ENCODE data around the gene SCNM1. TPM values are rescaled to one million over a fixed set of nuclear protein-coding genes. Genes with fewer than 3 reads are reported as not detected.

SCNM1 gene
- total RNA-seq, 6 donors from 2014 or later, result 8.9 to 50.3 (median 25.9) TPM

DNA sequence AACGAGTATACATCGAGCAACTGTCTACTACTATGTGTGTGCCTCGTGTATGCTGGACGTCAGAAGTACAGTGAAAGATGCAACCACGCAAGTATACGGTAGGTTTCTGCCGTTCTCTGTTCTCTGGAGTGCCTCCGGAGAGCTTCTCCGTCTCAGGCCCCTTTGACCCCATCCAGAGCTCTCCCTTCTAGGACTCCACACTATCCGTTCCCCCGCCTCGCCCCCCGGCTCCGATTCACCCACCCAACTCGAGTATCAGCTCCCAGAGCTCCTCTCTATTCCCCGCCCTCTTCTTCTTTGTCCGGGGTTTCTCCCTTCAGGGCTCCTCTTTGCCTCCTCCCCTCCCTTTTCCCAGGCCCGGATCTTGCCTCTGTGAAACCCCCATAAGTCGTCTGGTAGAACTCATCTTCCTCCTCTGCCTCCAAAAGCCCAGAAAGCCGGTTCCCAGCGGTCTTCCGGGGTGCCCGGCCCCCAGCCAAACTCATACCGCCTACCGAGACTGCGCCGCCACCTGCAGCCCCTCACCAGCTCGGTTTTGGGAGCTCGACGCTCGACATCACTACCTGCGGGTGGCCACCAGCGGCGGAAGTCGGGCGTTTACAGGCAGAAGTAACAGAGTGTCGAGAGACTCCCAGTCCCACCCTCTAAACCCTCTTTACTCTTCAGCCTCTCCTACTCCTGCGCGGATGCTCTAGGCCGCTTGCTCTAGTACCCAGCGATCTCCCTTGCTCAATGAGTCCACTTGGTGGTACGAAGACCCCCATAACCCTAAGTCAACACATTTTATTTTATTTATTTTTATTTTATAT lies 23.9 kb downstream of the SCNM1 start, which contains the start of gene VPS72:
TSS of gene VPS72 (minus strand) at position 561 of the 809 bp plus-strand sequence. CDS start at position 485, 76 bp downstream.
- WGBS, 2 donors, result 1% methylated on average over 37 to 42 of the region's 42 CpGs
- Histone ChIP-seq H3K4me3 (peak within 1 kb of the TSS; percentile 75 to 88 (median 82)), H3K27ac (peak within 1 kb of the TSS; percentile 69 to 91 (median 86))

DNA sequence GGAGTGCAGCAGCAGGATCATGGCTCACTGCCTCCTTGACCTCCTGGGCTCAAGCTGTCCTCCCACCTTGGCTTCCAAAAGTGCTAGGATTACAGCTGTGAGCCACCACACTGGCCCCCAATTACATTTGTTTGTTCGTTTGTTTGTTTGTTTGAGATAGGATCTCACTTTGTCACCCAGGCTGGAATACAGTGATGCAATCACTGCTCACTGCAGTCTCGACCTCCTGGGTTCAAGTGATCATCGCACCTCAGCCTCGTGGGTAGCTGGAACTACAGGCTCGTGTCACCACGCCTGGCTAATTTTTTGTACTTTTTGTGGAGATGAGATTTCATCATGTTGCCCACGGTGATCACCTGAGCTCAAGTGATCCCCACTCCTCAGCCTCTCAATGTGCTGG lies 26.1 kb downstream of the SCNM1 start:
- H3K27me3 ChIP-seq, result no peaks in the 10 kb centered on the region
- no peak for ATAC-seq (ENCODE audit: low FRiP score in 2 of 2)
- WGBS, 2 donors, result 74 to 78% methylated on average over 7 of the region's 7 CpGs

More for the DNA sequence above, 23.9 kb downstream of the SCNM1 start, which contains the start of gene VPS72:
- Histone ChIP-seq H3K9me3 (no peaks in the 10 kb centered on the region), H3K4me1 (peaks cover 12 to 26% (median 16%) of the 10 kb centered on the region in 4 donors), H3K36me3 (peaks cover 9 to 11% (median 10%) of the 10 kb centered on the region in 4 donors), H3K27me3 (no peaks in the 10 kb centered on the region)
- TF ChIP-seq POLR2AphosphoS5 (IDR thresholded peaks at IDR 0.05), result peak; percentile 56 to 88
- peak in 3 of 4 donors; percentile 32 to 68 (median 43) for TF ChIP-seq POLR2A (IDR thresholded peaks at IDR 0.05)
- TF ChIP-seq EP300 (IDR thresholded peaks at IDR 0.05), result peak in 1 of 4 donors; percentile 71
- TF ChIP-seq, protein P1, sequence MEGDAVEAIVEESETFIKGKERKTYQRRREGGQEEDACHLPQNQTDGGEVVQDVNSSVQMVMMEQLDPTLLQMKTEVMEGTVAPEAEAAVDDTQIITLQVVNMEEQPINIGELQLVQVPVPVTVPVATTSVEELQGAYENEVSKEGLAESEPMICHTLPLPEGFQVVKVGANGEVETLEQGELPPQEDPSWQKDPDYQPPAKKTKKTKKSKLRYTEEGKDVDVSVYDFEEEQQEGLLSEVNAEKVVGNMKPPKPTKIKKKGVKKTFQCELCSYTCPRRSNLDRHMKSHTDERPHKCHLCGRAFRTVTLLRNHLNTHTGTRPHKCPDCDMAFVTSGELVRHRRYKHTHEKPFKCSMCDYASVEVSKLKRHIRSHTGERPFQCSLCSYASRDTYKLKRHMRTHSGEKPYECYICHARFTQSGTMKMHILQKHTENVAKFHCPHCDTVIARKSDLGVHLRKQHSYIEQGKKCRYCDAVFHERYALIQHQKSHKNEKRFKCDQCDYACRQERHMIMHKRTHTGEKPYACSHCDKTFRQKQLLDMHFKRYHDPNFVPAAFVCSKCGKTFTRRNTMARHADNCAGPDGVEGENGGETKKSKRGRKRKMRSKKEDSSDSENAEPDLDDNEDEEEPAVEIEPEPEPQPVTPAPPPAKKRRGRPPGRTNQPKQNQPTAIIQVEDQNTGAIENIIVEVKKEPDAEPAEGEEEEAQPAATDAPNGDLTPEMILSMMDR (IDR thresholded peaks at IDR 0.05), result peak in 5 of 6 experiments; percentile 30 to 61 (median 41)
- DNase-seq (peak; percentile 90 to 94), ATAC-seq (ENCODE audit: low FRiP score in 2 of 2) (peak; percentile 96 to 99)

DNA sequence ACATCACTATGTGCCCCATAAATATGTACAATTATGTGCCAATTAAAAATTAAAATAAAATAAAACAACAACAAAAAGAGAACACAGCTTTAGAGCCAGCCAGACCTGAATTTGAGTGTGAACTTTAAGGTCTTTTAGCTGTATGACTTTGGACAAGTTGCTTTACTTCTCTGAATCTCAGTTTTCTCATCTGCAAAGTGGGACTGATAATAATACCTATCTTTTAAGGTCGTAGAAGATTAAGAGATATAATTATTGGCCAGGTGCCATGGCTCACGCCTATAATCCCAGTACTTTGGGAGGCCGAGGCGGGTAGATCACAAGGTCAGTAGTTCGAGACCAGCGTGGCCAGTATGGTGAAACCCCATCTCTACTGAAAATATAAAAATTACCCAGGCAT lies 27.4 kb downstream of the SCNM1 start:
- DNase-seq (no peak), ATAC-seq (ENCODE audit: low FRiP score in 2 of 2) (no peak)
- peaks cover 18 to 40% (median 26%) of the 10 kb centered on the region in 4 donors for H3K4me1 ChIP-seq
- 64 to 79% methylated on average over 6 of the region's 6 CpGs for WGBS, 2 donors
- H3K4me3 ChIP-seq, result no peak overlapping the region
- no peaks in the 10 kb centered on the region for H3K36me3 ChIP-seq
- no peak for TF ChIP-seq EP300 (IDR thresholded peaks at IDR 0.05)
- TF ChIP-seq, protein P1 (IDR thresholded peaks at IDR 0.05), result no peak
- no peak overlapping the region for H3K27ac ChIP-seq
- H3K9me3 ChIP-seq, result no peaks in the 10 kb centered on the region
- no peaks in the 10 kb centered on the region for H3K27me3 ChIP-seq

More for the DNA sequence above, 26.1 kb downstream of the SCNM1 start:
- DNase-seq, result no peak
- Histone ChIP-seq H3K36me3 (no peaks in the 10 kb centered on the region), H3K4me3 (no peak overlapping the region), H3K4me1 (peaks cover 13 to 40% (median 24%) of the 10 kb centered on the region in 4 donors), H3K27ac (no peak overlapping the region), H3K9me3 (no peaks in the 10 kb centered on the region)
- TF ChIP-seq POLR2A (IDR thresholded peaks at IDR 0.05), result no peak
- TF ChIP-seq EP300 (IDR thresholded peaks at IDR 0.05), result no peak
- TF ChIP-seq POLR2AphosphoS5 (IDR thresholded peaks at IDR 0.05), result no peak
- TF ChIP-seq, protein P1 (IDR thresholded peaks at IDR 0.05), result no peak

DNA sequence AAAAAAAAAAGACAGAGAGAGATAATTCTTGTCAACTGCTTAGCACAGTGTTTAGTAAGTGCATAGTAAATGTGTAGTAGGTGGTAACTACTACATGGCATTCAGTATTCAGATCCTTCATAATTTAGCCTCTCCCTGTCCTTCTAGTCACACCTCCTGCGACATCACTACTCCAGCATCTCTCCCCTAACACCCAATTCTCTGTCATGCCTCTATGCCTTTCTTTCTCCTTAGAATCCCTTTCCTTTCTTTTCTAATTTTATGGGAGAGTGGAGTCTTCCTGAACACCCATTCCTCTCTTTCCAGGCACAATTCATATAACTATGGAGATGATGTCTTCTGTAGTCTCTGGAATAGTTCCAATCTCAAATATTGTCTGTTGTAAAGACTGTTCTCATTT lies 27.9 kb downstream of the SCNM1 start:
- 77 to 95% methylated on average over 1 of the region's 1 CpG for WGBS, 2 donors
- DNase-seq (no peak), ATAC-seq (ENCODE audit: low FRiP score in 2 of 2) (no peak)
- Histone ChIP-seq H3K36me3 (no peaks in the 10 kb centered on the region), H3K9me3 (no peaks in the 10 kb centered on the region), H3K4me3 (no peak overlapping the region), H3K27me3 (no peaks in the 10 kb centered on the region), H3K27ac (peak overlapping the region in 1 of 4 donors; percentile 77), H3K4me1 (peaks cover 12 to 35% (median 20%) of the 10 kb centered on the region in 4 donors)
- TF ChIP-seq, protein P1 (IDR thresholded peaks at IDR 0.05), result no peak
- no peak for TF ChIP-seq EP300 (IDR thresholded peaks at IDR 0.05)
- no peak for TF ChIP-seq POLR2A (IDR thresholded peaks at IDR 0.05)
- no peak for TF ChIP-seq POLR2AphosphoS5 (IDR thresholded peaks at IDR 0.05)
